H1 (cell line): ENCODE results near the gene MED23. TPM values are rescaled to one million over a fixed set of nuclear protein-coding genes. Genes with fewer than 3 reads are reported as not detected.

Experiments used
- CBX8 ChIP-seq: fragments of 300-800, 300-1000 bp; sonication (generic); IDR thresholded peaks from 2 replicates; pipeline ENCODE4 v1.7.1; 2016; ENCODE audit warnings: low read depth, low read length, borderline replicate concordance
- GTF2F1 ChIP-seq: IDR thresholded peaks from 2 replicates; pipeline ENCODE4 v1.6.1; 2012; ENCODE audit warnings: low read depth, low read length, improper control_type of control experiment, borderline replicate concordance
- HDAC6 ChIP-seq: IDR thresholded peaks from one replicate; pipeline ENCODE4 v1.7.1; 2012; ENCODE audit warnings: low read depth, mild to moderate bottlenecking, inconsistent platforms, low read length, moderate library complexity
- SIX5 ChIP-seq: IDR thresholded peaks from 2 replicates; pipeline ENCODE4 v1.6.1; 2011; ENCODE audit warnings: mild to moderate bottlenecking, low read depth, low read length
- TCF12 ChIP-seq: IDR thresholded peaks from 2 replicates; pipeline ENCODE4 v1.6.1; 2011; ENCODE audit warnings: low read depth, mild to moderate bottlenecking, low read length
- YY1 ChIP-seq: IDR thresholded peaks from 2 replicates; pipeline ENCODE4 v1.6.1; 2011; ENCODE audit warnings: low read depth, mild to moderate bottlenecking, low read length
- polyA plus RNA-seq, 7 experiments: library from polyadenylated mRNA; depleted of rRNA in 3 of 7; stranded (reverse) in 5 of 7; unstranded in 2 of 7; fragments of >200 nt in 5 of 7; fragments of 200-250 nt in 2 of 7; gene quantifications; 1 replicate in 5 of 7; 2 replicates in 1 of 7; 4 replicates in 1 of 7; pipeline versions ENCODE4 v1.2.1 to v1.2.3, GENCODE V29; 2011 to 2013; ENCODE audit warnings: missing spikeins in 2 of 7, mixed read lengths in 2 of 7
- total RNA-seq: library from RNA; stranded (reverse); fragmentation: NEBNext Ultra II Directional; extraction: Animal tissue kit (Norgen Biotek cat#: 25700); gene quantifications from 2 replicates; pipeline ENCODE4 v1.2.1, GENCODE V29; 2021
- TF ChIP-seq, protein P1 (sequence below): IDR thresholded peaks from 2 replicates; pipeline ENCODE4 v1.6.1; 2012; ENCODE audit warnings: inconsistent platforms

MED23 gene
- total and polyA plus RNA-seq, 2 of the 8 experiments (the other 6 are each of a cell fraction or from before 2014, with no cell fraction given): 10.5 to 13.0 TPM

DNA sequence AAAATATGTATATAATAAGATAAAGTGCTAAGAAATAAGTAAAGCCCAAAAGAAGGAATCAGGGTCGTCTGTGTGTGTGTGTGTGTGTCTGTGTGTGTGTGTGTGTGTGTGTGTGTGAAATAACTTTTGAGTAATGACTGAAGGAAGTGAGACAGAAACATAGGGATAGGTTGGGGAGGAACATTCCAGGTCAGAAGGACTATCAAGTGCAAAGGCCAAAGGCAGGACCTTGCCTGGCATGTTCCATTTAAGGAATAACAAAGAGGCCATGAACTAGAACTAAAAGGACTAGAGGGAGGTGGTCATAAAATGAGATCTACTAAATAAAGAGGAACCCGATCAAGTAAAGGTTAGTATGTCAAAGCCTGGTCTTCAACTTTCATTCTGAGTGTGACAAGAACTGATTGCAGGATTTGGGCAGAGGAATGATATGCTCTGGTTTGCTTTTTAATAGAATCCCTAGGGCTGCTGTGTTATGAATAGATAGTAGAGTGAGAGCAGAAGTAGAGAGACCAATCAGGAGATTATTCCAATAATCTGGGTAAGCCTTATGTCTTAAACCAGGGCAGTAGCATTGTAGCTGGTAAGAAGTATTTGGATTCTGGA lies 15.9 kb upstream of the MED23 start (continued):
- TF ChIP-seq, protein P1, sequence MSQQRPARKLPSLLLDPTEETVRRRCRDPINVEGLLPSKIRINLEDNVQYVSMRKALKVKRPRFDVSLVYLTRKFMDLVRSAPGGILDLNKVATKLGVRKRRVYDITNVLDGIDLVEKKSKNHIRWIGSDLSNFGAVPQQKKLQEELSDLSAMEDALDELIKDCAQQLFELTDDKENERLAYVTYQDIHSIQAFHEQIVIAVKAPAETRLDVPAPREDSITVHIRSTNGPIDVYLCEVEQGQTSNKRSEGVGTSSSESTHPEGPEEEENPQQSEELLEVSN: no peak
- TF ChIP-seq YY1 (no peak), SIX5 (no peak), TCF12 (no peak), GTF2F1 (no peak), CBX8 (no peak), HDAC6 (no peak)
